ENCODE data around the gene ZFP82.

DNA sequence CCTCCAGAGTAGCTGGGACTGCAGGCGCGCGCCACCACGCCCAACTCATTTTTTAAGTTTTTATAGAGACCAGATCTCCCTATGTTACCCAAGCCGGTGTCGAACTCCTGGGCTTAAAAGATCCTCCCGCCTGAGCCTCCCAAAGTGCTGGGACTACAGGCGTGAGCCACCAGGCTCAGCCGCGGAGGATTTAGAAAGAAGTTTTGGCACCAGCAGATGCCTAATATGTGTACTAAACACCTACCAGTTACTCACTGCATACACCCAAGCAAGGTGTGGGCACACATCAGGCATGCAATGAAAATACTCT, 39.0 kb downstream of the ZFP82 start:
- no peak for TF ChIP-seq POLR2A (IDR thresholded peaks at IDR 0.05)
- TF ChIP-seq, protein P1, sequence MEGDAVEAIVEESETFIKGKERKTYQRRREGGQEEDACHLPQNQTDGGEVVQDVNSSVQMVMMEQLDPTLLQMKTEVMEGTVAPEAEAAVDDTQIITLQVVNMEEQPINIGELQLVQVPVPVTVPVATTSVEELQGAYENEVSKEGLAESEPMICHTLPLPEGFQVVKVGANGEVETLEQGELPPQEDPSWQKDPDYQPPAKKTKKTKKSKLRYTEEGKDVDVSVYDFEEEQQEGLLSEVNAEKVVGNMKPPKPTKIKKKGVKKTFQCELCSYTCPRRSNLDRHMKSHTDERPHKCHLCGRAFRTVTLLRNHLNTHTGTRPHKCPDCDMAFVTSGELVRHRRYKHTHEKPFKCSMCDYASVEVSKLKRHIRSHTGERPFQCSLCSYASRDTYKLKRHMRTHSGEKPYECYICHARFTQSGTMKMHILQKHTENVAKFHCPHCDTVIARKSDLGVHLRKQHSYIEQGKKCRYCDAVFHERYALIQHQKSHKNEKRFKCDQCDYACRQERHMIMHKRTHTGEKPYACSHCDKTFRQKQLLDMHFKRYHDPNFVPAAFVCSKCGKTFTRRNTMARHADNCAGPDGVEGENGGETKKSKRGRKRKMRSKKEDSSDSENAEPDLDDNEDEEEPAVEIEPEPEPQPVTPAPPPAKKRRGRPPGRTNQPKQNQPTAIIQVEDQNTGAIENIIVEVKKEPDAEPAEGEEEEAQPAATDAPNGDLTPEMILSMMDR (IDR thresholded peaks at IDR 0.05): no peak
